Activated CD4-positive, alpha-beta T cell treated with anti-CD3 and anti-CD28 coated beads, Interleukin-2, Interleukin-4, amounts not matched to agents 100 ng/mL and 50 ng/mL, durations not matched to agents 16 hours and 8 hours (primary cell): ENCODE data around the gene LRCH4.
"Not testable (repeated sequence)": the region's sequence is repeated elsewhere in the genome, so short reads cannot be mapped to it uniquely, and the experiment has no call there.

Experiments
- DNase-seq: peaks from one replicate; pipeline ENCODE4 v3.0.0-alpha.2; 2020; ENCODE audit warnings: low spot score

LRCH4 gene

DNA sequence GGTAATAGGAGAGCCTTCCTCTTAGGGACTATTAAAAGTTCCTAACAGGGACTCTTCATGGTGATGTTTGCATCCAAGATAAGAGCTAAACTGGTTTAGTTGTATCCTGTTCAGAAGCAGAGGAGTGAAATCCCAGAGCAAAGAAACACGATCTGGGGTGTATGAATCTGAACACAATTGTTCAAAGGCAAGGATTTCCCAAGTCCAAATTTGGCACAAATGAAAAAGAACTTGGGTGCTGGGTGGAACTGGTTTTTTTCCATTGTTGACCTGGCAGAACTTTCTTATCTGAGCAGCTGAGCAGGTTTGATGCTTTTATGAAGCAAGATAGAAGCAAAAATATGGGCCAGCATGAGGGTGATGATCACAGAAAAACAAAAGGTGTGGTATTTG lies 41.0 kb downstream of the LRCH4 start:
- DNase-seq = no peak

GRCh38 chr7:100544386-100544785 lies 41.5 kb downstream of the LRCH4 start:
- DNase-seq = no peak

DNA sequence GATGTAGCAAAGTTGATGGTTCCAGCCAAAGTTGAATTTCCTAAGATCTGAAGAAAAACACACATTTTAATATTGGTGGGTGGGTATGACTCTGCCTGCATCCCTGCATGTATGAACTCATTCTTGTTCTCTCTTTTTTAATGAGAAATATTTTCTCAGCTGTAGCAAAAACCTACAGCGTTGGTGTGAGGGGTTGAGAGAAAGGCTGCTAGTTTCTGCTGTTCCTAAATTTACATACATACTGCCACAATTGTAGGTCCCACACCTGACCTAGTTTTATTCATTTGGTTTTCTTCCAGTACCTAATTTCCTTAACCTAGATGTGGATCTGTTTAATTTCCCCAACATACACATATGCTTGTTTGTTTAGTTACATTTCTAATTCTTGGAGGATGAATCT lies 42.3 kb downstream of the LRCH4 start:
- DNase-seq = no peak

GRCh38 chr7:100541309-100541708 lies 44.6 kb downstream of the LRCH4 start:
- not testable (repeated sequence) for DNase-seq

GRCh38 chr7:100540073-100540723 lies 45.7 kb downstream of the LRCH4 start:
- DNase-seq = no peak

DNA sequence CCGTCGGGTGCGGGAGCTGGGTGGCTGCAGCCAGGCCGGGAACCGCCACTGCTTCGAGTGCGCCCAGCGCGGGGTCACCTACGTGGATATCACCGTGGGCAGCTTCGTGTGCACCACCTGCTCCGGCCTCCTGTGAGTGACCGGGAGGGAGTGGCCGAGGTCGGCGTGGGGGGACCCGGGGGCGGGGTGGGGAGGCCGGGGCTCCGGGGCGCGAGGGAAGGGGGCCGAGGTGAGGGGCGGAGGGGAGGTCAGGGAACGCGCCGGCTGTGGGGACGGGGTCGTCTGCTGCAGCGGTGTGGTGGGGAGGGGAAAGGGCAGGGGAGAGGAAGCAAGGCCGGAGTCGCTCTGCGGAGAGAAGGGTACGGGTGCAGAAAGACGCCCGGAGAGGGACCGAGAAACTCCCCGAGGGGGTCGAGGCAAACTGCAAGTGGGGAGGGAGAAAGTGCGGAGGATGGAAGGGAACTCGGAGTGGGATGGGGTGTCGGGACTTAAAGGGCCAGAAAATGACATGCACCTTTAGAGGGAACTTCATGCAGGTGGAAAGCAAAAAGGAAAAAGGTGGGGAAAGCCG lies 46.4 kb downstream of the LRCH4 start:
- DNase-seq = no peak

DNA sequence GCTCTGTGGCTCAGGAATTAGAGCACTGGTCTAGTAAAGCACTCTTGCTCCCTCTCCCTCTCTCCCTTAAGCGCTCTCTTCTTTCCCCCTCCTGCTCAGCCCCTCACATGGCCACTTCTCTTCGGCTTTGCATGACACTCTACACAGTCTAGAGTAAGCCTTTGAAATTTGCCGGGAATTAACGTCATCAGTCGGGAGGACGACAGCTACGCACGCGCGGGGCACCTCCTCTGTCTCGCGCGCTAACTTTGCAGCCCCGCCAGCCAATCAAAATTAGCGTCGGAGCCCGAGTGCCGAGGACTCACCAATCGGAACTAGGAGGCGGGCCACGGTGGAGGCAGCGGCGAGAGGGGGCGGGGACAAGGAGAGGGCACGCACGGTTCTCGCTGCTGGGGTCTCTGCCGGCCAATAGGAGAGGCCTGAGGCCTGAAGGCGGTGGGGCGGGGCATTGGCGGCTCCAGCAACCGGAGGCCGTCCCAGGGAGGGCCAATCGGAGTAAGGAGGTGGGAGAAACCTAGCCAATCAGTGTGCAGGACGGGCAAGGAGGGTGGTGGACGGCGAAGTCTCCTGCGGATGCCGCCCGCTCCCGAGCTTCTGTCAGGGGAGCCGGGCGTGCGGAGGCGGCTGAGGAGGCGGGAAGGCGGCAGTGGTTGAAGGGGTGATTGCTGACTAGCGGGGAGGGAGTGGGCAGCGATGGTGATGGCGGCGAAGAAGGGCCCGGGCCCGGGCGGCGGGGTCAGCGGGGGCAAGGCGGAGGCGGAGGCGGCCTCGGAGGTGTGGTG lies 47.1 kb downstream of the LRCH4 start, which contains the start of gene AGFG2:
AGFG2 (plus strand) TSS at position 550 of the 782 bp plus-strand sequence; CDS start at position 694, 144 bp downstream.
- peak; percentile 100 for DNase-seq

DNA sequence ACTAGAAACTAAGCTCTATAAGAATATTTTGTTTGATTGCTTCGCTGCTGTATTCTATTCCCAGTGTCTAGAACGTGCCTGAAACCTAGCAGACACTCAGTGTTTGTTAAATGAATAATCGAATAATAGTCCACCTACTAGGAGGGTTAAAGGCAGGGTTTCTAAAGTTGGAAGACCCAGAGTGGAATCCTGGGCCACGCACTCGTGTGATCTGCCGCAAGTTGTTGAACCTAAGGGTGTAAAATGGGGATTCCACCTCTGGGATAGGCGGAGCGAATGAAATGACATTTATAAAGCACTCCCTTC lies 47.6 kb downstream of the LRCH4 start:
- DNase-seq = no peak

- DNase-seq = not testable (repeated sequence)
These were observed 49.2 kb downstream of the LRCH4 start for GRCh38 chr7:100536695-100537094.

DNA sequence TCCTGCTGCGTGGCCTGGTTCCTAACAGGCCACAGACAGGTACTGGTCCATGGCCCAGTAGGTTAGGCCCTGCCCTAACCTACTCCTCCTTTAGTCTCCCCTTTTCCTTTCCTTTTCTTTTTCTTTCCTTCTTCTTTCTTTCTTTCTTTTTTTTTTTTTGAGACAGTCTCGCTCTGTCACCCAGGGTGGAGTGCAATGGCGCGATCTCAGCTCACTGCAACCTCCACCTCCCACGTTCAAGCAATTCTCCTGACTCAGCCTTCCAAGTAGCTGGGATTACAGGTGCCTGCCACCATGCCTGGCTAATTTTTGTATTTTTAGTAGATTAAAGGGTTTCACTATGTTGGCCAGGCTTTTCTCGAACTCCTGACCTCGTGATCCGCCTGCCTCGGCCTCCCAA lies 49.9 kb downstream of the LRCH4 start:
- not testable (repeated sequence) for DNase-seq

- no peak for DNase-seq
These were observed 53.5 kb downstream of the LRCH4 start for GRCh38 chr7:100532165-100533022.

DNA sequence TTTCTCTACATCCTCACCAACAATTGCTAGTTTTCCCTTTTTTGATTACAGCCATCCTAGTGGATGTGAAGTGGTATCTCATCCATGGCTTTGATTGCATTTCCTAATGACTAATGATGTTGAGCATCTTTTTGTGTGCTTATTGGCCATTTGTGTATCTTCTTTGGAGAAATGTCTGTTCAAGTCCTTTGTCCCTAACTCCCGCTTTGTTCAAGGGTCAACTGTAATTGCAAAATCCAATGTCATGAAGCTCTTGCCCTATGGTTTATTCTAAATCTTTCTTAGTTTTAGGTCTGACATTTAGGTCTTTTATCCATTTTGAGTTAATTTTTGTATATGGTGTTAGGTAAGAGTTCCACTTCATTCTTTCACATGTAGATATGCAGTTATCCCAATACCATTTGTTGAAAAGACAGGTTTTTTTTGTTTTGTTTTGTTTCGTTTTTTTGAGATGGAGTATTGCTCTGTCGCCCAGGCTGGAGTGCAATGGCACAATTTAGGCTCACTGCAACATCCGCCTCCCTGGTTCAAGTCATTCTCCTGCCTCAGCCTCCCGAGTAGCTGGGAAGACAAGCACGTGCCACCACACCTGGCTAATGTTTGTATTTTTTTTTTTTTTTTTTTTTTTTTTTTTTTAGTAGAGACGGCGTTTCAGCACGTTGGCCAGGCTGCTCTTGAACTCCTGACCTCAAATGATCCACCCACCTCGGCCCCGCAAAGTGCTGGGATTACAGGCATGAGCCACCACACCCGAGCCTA lies 57.6 kb downstream of the LRCH4 start:
- DNase-seq = not testable (repeated sequence)
